ENCODE measurements around the gene NANOS2.

Gene NANOS2

DNA sequence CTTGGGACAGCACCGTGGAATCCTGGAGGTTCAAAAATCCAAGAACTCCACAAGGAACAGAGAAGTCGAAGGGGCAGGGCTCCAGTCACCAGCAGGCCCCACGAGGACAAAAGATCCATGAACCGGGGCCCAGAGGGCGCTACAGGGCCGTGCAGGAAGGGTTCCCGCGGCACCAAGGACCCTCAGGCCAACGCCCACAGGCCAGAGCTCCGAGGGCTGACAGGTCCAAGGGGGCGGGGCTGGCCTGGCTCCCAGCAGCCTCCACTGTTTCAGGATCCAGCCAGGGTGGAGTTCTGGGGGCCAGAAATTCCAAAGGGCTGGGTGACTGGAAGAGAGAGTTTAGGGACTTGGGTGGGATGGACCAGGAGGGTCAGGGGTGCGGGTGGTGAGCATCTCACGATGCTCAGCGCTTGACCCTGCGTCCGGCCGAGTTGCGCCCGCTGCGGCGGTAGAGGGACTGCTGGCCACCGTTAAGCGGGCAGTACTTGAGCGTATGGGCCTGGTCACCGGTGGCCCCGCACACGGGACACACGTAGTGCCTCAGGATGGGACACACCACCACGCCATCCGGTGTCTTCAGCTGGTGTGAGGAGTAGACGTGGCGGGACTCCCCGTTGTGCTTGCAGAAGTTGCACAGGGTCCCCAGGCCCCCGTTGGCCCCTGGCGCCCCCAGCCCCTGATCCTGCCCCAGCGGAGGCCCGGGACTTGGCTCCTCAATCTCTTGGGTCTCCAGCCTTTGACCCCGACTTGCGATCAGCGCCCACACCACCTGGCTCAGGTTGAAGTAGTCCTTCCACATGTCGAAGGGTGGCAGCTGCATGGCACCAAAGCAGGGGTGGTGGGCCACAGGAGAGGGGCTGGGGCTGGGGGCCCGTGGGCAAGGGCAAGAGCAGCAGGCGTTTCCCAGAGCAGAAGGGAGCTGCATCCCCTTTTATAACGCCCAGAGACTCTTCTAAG, at the start of gene NANOS2:
NANOS2 (minus strand) TSS at position 905 of the 957 bp plus-strand sequence; CDS start at position 820, 85 bp downstream.
- DNase-seq (ENCODE audit: low read depth): no peak

DNA sequence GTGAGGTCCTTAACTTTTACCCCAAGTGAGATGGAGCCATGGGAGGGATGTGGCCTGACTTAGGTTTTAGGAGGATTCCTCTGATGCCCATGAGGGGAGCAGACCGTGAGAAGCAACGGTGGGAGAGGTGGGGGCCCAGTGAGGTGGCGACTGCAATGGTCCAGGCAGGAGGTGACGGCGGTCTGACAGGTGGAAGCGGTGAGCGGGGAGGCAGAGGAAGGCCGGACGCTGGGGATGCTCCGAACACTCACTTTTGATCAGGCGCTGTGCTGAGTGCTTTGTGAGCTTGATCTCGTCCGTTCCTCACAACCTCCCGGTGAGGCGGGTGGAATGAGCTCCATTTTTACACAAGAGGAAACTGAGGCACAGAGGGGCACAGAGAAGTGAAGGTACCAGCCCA, 47.4 kb upstream of the NANOS2 start:
- no peak for DNase-seq (ENCODE audit: low read depth)

DNA sequence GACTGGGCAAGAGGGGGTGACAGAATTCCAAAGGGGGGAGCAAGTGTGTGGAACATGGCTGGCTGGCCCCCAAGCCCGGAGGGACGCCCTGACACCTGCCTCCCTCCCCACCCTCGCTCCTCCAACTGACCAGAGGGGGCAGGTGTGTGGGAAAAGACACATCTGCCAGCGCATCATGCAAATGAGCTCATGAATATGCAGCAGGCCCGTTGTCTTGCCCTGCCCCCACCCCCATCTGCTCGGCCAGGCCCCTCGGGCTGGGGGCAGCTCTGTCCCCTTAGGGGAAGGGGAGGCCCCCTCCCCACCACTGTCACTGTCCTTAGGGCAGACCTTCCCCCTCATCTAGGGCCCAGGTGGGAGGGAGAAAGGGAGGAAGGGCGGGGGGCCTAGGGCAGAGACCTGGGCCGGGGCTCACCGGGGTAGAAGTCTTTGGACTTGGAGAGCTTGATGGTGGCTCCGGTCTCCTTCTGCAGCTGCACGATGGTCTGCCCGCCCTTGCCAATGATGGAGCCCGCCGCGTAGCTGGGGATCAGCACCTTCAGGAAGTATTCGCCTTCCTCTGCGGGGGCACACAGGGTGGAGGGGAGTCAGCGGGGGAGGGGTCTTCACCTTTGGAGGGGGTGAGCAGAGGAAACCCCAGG, 46.1 kb upstream of the NANOS2 start:
- no peak for DNase-seq (ENCODE audit: low read depth)

DNA sequence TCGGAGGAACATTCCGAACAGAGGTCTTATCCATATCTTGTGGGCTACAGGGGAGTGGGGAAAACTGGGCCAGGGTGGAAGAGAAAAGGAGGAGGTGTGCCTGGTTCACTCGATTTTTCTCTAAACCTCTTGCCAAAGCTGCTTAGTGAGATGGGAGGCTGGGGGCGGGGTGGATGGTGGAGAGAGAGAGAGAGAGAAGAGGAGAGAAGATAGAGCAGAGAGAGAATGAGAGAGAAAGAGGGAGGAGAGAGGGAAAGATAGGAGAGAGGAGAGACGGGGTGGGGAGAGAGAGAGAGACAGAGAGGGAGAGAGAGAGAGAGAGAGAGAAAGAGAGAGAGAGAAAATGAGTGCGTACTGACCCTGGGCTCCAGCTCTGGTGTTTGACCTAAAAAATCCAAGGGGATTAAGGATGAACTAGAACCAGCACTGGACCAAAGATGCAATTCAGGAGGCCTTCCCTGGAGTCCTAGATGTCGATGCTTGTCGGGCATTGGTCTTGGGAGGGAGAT, 45.0 kb upstream of the NANOS2 start:
- DNase-seq (ENCODE audit: low read depth): no peak

DNA sequence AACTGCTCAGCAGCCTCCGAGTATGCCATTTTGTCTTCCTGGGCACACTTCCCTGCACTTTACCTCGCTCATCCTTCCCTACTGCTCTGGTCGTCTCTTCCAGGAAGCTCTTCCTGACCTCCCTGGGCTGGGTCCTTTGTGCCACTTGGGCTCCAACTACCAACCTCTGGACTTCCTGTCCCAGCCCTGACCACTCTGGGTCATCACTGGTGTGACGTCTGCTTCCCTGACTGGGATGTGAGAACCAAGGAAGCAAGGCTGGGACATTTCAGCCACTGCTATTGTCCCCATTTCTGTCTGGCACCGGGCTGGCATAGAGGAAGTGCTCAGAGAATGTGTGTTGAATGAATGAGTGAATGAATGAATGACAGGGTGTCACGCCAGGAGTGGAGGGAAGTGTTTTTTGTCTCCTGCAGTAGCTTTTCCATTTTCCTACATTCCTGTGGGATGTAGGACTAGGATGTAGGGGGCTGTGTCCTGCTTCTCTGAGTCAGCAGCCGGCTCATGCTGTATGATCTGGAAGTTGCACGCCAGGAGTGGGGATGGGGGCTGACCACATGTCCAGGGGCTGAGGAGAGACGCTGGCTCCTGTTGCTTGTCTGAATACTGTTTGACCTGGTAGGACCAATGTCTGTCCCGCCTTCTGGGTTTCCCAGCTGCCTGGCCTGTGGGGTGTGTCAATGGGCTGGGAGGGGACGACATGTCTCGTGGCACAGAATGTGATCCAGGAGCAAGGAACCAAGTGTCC, 44.4 kb upstream of the NANOS2 start:
- DNase-seq (ENCODE audit: low read depth): no peak

DNA sequence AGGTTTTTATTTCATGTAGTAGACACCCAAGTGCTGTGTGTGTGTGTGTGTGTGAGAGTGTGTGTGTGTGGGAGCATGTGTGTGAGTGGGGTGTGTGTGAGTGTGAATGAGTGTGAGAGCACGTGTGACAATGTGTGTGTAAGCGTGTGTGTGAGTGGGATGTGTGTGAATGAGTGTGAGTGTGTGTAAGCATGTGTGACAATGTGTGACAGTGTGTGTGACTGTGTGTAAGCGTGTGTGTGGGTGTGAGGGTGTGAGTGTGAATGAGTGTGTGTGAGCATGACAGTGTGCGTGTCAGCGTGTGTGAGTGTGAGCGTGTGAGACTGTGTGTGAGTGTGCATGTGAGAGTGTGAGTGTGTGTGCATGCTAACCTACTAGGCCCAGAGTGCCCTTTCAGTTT, 43.7 kb upstream of the NANOS2 start:
- DNase-seq (ENCODE audit: low read depth): no peak

DNA sequence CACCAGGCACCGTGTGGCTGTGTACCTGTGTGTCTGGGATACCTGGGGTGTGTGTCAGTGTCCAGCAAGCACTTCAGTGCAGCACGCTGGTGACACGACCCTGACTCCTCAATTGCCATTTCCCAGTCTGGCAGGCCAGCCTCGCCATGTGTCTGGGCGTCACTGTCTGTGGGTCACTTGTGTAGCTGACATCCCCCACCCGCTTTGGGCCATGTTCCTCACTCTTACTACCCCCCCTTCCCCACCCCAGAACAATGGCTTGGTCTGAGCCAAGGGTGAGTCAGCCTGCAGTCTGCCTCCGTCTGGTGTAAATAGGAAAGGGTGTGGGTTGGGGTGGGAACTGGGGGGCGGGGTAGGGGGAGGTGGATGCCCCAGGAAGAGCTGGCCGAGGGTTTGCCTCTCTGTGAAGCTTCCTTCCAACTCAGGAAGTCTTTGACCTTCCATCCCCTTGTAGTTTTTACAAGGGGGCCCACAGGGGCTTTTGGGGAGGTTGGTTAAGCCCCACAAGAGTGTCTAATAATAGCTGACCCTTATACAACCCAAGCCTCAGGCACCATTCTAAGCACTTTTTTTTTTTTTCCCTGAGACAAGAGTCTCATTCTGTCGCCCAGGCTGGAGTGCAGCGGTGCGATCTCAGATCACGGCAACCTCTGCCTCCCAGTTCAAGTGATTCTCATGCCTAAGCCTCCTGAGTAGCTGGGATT, 41.5 kb upstream of the NANOS2 start:
- DNase-seq (ENCODE audit: low read depth): no peak

DNA sequence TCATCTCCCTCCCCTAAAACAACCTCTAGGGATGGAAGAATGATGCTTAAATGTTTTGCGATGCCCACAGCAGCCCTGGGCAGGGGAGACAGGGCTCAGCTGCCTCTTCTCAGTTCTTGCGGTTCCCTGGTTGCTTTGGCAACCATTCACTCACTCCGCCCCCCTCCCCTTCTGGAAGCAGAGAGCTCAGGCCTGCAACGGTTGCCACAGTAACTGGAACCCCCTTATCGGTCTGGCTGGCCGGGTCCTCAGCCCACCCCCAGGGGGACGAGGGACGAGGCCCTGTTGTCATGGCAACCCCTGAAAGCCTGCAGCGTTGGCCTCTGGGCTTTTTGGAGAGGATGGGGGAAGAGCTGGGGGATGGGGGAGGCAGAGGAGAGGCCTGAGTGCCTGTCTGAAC, 39.6 kb upstream of the NANOS2 start:
- no peak for DNase-seq (ENCODE audit: low read depth)

DNA sequence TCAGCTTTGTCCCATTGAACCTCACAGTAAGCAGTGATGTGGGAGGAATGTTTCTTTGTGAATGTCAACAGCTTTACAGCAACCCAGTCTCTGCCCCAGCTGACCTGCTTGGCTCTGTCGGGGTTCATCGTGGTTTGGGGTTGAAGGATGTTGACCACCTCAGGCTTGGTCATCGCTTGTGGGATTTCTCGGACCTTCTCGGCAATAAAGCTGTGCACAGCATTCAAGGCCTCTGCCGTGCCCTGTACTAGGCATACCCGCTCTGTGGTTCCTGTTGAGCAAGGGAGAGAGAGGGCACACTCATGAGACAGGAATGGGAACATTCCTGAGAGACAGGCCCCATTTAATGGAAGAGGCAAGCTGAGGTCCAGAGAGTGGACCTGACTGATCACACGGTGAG, 39.1 kb upstream of the NANOS2 start:
- no peak for DNase-seq (ENCODE audit: low read depth)

DNA sequence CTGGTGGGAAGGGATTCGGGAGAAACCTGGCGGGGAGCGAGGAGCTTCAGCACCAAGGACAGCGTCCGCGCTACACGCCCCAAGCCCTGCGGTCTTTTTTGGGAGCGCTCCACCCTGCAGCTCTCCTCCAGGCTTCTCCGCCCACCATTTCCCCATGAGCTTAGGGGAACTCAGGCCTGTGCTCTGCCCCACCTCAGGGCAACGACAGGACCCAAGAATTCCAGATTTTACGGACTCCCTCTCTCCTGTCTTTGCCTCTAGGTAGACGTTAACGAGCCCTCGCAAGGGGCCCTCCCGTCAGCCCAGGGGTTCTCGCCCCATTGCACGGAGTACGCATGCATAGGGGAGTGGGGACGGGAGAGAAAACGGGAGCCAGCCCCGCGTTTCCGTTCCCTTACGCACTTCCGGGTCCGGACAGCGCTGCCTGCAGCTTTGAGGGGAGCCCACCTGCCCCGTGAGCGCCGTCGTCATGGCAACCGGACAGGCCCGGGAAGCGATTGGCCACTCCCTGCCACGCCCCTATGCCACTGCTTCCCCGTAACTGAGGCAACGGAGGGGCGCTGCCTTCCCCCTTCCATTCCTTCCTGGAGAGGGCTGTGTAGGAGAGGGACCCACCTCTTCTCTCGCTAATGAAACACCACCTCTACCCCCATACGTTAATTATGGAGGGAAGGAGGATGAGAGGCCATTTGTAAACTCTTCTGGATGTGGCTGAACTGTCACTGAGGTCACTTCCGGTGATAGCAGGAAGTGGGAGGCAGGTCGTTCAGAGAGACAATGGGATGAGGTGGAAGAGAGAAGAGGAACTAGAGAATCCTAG, 38.3 kb upstream of the NANOS2 start:
- DNase-seq (ENCODE audit: low read depth): peak; percentile 31

DNA sequence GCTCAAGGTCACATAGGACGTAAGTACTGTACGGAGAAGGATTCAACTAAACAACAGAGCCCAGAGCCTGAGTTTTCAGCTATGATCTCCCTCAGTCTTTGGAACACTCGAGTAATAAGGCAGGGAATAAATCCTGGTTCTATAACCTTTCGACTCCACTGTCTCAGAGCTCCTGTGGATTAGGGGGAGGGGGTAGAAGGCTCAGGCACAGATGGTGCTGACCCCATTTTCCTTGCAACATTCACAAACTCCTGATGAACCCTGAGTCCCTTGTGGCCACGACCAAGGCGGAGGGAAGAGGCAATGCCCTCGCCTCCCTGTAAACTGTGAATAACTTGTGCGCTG, 37.7 kb upstream of the NANOS2 start:
- DNase-seq (ENCODE audit: low read depth): no peak

DNA sequence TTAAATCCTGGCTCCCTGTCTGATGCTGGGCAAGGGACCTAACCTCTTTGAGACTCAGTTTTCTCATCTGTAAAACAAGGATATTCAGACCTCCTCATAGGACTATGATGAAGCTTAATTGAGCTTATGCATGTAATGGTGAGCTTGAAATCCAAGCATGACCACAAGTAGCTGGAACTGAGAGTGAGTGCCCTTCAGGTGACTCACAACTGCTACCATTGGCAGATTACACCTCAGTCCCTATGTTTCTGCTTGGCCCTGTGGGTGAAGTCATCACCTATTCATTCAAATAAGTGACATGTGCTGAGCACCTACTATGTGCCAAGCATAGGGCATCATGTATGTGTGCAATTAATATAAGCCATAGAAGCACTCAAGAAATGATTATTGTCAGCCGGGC, 33.3 kb upstream of the NANOS2 start:
- peak; percentile 44 for DNase-seq (ENCODE audit: low read depth)

DNA sequence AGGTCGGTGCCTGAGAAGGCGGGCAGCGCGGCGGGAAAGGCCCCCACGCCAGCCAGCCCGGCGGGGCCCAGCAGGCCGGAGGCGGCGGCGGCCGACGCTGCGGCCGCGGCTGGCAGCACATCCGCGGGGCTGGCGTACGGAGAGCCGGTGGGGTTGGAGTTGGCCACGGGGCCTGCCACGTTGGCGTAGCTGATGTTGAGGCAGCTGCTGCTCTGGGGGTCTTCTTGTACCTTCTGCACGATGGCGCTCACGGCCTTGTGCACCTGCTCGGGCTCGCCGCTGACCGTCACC, 25.9 kb upstream of the NANOS2 start:
- no peak for DNase-seq (ENCODE audit: low read depth)

DNA sequence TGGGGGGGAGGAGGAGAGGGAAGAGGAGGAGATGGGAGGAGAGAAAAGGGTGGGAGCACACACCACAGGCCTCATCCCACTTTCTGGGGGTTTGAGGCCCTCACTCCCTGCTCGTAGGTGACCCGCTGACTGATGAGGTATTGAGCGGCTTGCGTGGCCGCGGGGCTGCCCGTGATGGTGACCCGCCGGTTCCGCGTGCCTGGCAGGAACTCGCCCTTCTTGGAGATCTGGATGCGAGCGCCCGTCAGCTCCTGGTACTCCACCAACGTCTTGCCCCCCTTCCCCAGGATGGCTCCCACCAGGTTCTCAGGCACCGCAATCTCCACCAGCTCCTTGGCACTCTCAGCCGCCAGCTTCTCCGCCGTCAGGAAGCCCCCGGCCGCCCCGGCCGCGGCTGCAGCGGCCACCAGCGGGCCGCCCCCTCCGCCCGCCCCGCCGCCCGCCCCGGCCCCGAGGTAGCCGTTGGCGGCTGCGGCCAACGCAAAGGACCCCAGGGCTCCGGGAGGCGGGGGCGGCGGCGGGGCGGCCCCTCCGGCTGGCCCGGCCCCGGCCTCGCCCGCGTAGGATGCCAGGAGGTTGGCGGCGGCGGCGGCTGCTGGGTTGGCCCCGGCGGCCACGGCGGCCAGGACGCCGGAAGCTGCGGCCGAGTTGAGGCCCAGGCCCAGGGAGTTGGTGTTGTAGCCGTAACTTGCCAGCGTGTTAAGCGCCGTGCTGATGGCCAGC, 25.4 kb upstream of the NANOS2 start:
- no peak for DNase-seq (ENCODE audit: low read depth)

DNA sequence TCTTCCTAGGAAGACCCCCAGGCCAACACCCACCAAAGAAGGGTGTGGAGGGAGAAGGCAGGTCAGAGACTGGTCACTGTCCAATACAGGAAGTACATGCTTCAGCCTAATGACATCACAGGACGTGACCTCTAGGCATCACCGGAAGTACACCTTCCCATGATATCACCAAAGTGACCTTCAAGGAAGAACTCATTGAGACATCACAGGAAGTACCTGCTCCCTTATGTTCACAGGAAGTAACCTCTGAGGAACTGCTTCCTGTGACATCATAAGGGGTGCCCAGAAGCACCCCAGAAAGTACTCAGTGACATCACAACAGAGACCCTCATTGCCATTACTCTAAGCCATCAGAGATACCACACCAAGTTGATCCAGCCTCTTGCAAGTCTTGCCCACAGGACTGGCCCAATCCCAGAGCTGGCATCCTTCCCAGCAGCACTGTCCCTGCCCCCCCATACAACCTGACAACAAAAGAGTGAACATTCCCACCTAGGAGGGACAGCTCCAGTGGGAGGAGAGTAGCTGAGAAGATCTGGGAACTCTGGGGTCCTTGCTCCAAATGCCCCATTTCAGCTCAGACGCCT, 24.2 kb upstream of the NANOS2 start:
- no peak for DNase-seq (ENCODE audit: low read depth)

DNA sequence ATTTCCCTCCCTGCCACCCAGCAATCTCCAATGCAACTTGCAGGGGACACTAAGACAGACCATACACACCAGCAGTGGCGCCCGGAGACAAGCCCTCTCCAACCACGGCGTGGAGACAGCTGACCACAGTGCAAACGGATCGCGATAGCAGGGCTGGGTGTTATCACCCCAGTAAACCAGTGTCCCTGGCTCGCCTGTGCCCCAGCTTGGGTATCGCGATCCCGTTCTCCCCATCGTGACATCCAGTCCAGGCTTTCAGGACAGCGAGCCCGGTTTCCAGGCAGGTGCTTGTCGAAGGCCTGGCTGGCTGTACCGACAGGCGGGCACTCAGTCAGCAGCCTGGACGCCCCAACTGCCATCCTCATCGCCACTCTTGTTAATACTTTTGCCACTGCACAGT, 20.7 kb upstream of the NANOS2 start:
- DNase-seq (ENCODE audit: low read depth): no peak

DNA sequence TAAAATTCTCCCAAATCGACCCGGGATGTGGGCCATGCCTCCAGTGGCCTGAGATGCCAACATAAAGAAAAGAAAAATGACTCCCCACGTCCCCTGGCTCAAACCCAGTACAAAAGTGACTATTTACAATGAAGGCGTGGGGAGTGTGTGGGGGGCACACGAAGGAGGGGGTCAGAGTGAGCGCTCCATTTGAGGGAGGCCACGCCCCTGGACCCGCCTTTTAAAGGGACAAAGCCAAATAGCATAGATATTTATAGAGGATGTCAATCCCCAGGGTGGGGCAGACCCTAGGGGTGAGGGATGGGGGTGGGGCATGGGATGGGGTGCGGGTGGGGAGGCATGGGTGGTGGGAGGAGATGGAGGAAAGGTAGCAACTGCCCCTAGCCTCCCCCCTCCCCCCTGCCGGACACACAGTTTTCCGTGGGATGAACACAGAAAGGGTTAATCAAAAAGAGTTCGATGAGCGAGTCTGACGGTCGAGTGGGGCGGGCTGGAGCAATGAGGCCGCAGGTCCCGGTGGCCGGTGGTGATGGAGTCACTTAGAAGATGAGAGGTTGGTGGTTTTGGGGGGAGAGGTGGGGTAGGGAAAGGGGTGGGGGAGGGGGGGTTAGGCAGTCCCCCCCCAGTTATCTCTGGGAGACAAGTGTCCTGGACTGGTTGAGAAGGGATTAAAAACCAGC, 20.1 kb upstream of the NANOS2 start:
- no peak for DNase-seq (ENCODE audit: low read depth)

DNA sequence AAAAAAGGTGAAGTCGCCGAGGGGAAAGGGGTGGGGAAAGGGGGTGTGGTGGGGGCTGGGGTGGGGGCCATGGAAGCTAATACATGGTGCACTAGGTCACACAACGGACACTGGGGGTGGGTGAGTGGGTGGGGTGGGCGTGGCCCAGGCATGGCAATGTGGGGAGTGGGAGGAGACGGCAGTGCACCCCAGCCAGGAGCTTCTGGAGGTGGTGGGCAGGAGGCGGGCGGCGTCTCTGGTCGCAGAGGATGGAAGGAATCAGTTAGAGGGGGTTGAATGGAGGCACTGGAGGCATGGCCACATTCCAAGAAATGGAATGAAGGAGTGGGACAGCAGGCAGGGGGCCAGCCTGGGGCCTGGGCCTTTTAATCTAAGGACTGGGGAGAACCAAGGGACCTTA, 19.2 kb upstream of the NANOS2 start:
- DNase-seq (ENCODE audit: low read depth): no peak

DNA sequence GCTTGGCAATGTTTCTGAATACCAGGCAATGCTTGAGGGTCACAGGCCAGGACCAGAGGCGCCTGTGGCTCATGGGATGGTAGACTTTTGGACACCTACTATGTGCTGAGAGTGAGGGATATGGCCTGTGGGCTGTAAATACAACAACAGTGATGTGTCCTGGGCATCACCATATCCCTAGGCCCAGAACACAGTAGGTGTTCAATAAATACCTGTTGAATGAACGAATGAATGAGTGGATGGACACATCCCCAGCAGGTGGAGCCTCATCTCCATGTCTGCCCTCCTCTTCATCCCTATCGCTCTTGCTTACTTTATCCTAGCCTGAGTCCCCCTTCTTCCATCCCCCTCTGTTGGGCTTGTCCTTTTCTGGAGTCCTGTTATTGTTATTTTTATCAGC, 16.5 kb upstream of the NANOS2 start:
- no peak for DNase-seq (ENCODE audit: low read depth)

DNA sequence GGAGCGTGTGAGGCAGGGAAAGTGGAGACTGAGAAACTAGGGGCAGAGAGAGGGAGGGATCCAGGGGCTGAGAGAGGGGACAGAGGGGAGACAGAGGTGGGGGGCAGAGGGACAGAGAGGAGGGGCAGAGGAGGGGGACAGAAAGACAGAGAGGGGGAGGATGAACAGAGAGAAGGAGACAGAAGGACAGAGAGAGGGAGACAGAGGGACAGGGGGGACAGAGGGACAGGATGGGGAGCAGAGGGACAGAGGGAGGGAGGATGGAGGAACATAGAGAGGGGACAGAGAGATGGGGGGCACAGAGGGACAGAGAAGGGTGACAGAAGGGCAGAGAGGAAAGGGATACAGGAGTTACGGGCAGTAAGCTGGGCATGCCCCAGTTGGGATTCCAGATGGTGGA, 14.7 kb upstream of the NANOS2 start:
- DNase-seq (ENCODE audit: low read depth): no peak
